Thoracic aorta (tissue), 2 donors: Measurements from ENCODE around the gene PDE7B. TPM values are rescaled to one million over a fixed set of nuclear protein-coding genes. Genes with fewer than 3 reads are reported as not detected.

ENCODE experiments used
- ATAC-seq: fragments of 150-250 bp; one replicate; pipeline ENCODE4 v1.8.0; 2017; ENCODE audit warnings: low read depth; ENCODE audit not compliant: insufficient number of reproducible peaks, low FRiP score
- DNase-seq: peaks from one replicate; pipeline ENCODE4 v3.0.0-alpha.2; 2020; ENCODE audit warnings: low spot score
- H3K27ac ChIP-seq, 2 donors: fragments of 200-600 bp; sonication (generic); 1 replicate in 1 of 2; 2 replicates in 1 of 2; pipeline ENCODE4 v1.5.1; 2016; ENCODE audit warnings: mild to moderate bottlenecking in 2 of 2, moderate library complexity in 2 of 2
- H3K27me3 ChIP-seq: fragments of 200-600 bp; sonication (generic); replicated peaks from 2 replicates; pipeline ENCODE4 v1.6.0; 2016; ENCODE audit warnings: mild to moderate bottlenecking; ENCODE audit not compliant: insufficient read depth
- H3K36me3 ChIP-seq: fragments of 200-600 bp; sonication (generic); one replicate; pipeline ENCODE4 v1.5.1; 2016
- H3K4me1 ChIP-seq, 2 donors: fragments of 200-600 bp; sonication (generic); 1 replicate in 1 of 2; 2 replicates in 1 of 2; pipeline versions ENCODE4 v1.5.1 to v1.6.0; 2016; ENCODE audit warnings: low read depth in 2 of 2, mild to moderate bottlenecking in 1 of 2; ENCODE audit not compliant: control insufficient read depth in 1 of 2
- H3K4me3 ChIP-seq: fragments of 200-600 bp; sonication (generic); 2 replicates; pipeline ENCODE4 v1.5.1; 2016; ENCODE audit warnings: mild to moderate bottlenecking
- H3K9me3 ChIP-seq: fragments of 200-600 bp; sonication (generic); 2 replicates; pipeline ENCODE4 v1.5.1; 2016
- total RNA-seq, 2 donors: library from RNA; depleted of rRNA; stranded (reverse); fragments of >200 nt; gene quantifications; one replicate each; pipeline versions ENCODE4 v1.1.0 to v1.2.3, GENCODE V29; 2016
- TF ChIP-seq, protein P1 (sequence below): fragments of 200-600 bp; sonication (generic); IDR thresholded peaks from one replicate; pipeline ENCODE4 v1.5.1; 2019; ENCODE audit warnings: antibody characterized with exemption

Gene PDE7B
- total RNA-seq, 2 donors from 2014 or later: 2.6 to 13.2 TPM

DNA sequence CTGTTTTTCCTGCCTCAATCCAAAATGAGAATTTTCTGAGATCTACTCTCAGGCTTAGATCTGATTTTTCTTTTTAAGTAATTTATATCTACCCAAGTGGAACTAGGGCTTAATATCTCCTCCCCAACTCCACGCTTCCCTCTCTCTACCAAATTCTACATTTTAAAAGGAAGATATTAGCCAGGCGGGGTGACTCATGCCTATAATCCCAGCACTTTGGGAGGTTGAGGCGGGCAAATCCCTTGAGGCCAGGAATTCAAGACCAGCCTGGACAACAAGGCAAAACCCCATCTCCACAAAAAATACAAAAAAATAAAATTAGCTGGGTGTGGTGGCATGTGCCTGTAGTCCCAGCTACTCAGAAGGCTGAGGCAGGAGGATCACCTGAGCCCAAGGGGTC lies 337.6 kb downstream of the PDE7B start:
- no peak overlapping the region for H3K27ac ChIP-seq
- no peaks in the 10 kb centered on the region for H3K9me3 ChIP-seq
- TF ChIP-seq, protein P1, sequence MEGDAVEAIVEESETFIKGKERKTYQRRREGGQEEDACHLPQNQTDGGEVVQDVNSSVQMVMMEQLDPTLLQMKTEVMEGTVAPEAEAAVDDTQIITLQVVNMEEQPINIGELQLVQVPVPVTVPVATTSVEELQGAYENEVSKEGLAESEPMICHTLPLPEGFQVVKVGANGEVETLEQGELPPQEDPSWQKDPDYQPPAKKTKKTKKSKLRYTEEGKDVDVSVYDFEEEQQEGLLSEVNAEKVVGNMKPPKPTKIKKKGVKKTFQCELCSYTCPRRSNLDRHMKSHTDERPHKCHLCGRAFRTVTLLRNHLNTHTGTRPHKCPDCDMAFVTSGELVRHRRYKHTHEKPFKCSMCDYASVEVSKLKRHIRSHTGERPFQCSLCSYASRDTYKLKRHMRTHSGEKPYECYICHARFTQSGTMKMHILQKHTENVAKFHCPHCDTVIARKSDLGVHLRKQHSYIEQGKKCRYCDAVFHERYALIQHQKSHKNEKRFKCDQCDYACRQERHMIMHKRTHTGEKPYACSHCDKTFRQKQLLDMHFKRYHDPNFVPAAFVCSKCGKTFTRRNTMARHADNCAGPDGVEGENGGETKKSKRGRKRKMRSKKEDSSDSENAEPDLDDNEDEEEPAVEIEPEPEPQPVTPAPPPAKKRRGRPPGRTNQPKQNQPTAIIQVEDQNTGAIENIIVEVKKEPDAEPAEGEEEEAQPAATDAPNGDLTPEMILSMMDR: no peak
- no peak for DNase-seq
- ATAC-seq: no peak
- H3K36me3 ChIP-seq: no peaks in the 10 kb centered on the region
- H3K4me3 ChIP-seq: no peak overlapping the region
- H3K27me3 ChIP-seq: no peaks in the 10 kb centered on the region
- H3K4me1 ChIP-seq: no peaks in the 10 kb centered on the region

DNA sequence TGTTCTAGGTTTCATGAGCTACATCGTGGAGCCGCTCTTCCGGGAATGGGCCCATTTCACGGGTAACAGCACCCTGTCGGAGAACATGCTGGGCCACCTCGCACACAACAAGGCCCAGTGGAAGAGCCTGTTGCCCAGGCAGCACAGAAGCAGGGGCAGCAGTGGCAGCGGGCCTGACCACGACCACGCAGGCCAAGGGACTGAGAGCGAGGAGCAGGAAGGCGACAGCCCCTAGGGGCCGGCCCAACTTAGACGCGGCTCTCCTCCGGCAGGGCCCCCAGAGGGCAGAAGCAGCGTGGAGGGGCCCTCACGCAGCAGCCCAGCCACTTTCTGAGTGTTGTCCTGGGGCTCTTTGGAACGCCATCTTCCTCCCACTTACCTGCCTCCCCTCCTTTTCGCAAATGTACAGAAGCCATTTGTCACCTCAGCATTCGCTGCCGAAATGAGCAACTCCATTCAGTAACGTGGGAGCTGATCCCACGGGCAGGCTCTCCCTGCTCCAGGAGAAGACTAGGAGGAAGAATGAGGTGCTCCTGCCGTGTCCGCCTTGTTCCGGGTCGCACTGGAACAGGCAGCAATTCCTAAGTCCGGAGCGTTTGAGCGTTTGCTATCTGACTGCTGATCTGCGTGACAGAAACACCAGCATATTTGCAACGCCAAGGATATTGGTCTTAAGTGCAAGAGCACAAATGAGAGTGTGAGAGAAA lies 340.3 kb downstream of the PDE7B start:
- TF ChIP-seq, protein P1: no peak
- H3K27ac ChIP-seq: no peak overlapping the region
- no peak for ATAC-seq
- no peak overlapping the region for H3K4me3 ChIP-seq
- H3K9me3 ChIP-seq: no peaks in the 10 kb centered on the region
- H3K36me3 ChIP-seq: no peaks in the 10 kb centered on the region
- H3K4me1 ChIP-seq: no peaks in the 10 kb centered on the region
- H3K27me3 ChIP-seq: no peaks in the 10 kb centered on the region
- DNase-seq: no peak

GRCh38 chr6:136192902-136193301 lies 341.4 kb downstream of the PDE7B start:
- no peak overlapping the region for H3K4me3 ChIP-seq
- ATAC-seq (no peak), DNase-seq (no peak)
- no peaks in the 10 kb centered on the region for H3K36me3 ChIP-seq
- no peak overlapping the region for H3K27ac ChIP-seq
- H3K27me3 ChIP-seq: no peaks in the 10 kb centered on the region
- TF ChIP-seq, protein P1: no peak
- H3K9me3 ChIP-seq: no peaks in the 10 kb centered on the region
- no peaks in the 10 kb centered on the region for H3K4me1 ChIP-seq

DNA sequence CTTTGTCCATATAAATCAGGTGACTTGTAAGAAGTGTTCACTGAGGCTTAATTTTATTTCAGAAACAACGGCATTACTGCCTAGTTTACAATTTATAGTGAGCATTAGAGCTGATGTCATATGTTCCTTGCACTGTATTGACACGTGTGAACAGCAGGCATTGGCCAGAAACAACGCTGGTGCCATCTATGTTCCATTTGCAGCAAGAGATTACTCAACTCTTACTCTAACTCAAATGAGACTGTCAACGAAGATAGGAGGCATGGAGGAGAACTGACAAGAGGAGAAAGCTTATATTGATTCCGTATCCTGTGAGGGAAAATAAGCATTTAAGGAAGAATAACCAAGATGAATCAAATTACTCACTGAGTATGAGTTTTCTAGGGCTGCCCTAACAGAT lies 350.2 kb downstream of the PDE7B start:
- H3K27me3 ChIP-seq: no peaks in the 10 kb centered on the region
- H3K4me3 ChIP-seq: no peak overlapping the region
- DNase-seq: no peak
- no peak overlapping the region for H3K27ac ChIP-seq
- H3K9me3 ChIP-seq: no peaks in the 10 kb centered on the region
- no peaks in the 10 kb centered on the region for H3K4me1 ChIP-seq
- H3K36me3 ChIP-seq: no peaks in the 10 kb centered on the region
- ATAC-seq: no peak
- TF ChIP-seq, protein P1: no peak

DNA sequence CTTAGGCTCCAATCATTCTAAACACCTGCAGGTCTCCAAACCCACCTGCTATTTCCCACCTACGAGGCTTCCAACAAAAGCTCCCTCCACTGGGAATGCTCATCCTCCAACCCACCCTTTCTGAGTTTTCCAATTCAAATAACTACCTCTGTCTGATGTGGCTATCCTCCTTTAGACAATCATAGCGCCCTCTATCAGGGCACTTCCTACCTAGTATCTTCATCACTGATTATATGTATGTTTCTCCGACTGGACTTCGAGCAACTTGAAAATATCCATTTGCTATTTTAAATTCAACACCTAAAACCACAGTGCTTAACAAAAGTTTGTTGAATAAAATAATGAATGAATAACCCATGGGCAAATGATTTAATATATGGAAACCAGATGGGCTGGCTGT lies 357.3 kb downstream of the PDE7B start:
- H3K9me3 ChIP-seq: no peaks in the 10 kb centered on the region
- H3K4me3 ChIP-seq: no peak overlapping the region
- no peak for DNase-seq
- no peaks in the 10 kb centered on the region for H3K4me1 ChIP-seq
- no peak for ATAC-seq
- H3K36me3 ChIP-seq: no peaks in the 10 kb centered on the region
- H3K27ac ChIP-seq: no peak overlapping the region
- H3K27me3 ChIP-seq: no peaks in the 10 kb centered on the region
- TF ChIP-seq, protein P1: no peak
